Measurements from ENCODE around the gene TRPM6.

The TRPM6 gene

DNA sequence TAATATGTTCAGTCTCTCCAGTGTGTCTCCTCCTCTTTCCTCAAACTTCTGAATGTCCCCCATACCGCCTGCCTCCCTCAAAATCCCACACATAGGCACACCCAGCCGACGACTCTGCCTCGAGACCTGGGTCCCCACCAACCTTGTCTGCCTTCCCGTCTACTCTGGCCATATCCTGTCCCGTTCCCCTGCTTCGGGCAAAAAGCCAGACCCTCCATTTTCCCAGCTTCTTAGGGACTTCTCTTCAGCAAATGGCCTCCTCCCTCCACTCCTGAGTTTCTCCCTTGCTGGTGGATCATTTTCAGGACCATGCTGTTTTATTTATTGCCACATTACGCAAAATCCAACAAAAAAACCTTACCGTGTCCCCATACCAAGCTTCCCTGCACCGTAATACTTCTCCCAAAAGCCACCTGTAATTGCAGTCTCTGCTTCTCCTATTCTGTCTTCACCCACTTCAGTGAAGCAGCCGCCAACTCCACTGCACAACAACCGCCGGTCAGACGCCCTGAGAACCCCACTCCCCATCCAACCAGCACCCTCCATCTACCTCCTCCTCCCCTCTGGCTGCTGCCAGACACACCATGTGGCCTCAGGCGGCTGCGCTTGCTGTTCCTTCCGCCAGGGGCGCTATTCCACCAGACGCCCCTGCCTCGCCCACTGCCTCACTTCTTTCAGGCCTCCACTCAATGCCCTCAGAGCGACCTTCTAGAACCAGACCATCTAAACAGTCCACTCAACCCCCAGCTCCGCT lies 117.0 kb downstream of the TRPM6 start:
- Histone ChIP-seq H3K79me2 (ENCODE audit: insufficient read depth, low read length) (no peaks in the 10 kb centered on the region), H3K4me2 (ENCODE audit: insufficient read depth, low read length) (no peak overlapping the region), H3K9ac (ENCODE audit: low read depth, low read length) (no peak overlapping the region), H3K4me3 (ENCODE audit: low read depth in 1 of 2, low read length in 2 of 2) (no peak overlapping the region), H3K4me1 (ENCODE audit: insufficient read depth, low read length) (no peaks in the 10 kb centered on the region), H3K36me3 (ENCODE audit: insufficient read depth, low read length) (no peaks in the 10 kb centered on the region), H3K9me3 (ENCODE audit: insufficient read depth, low read length, severe bottlenecking) (no peaks in the 10 kb centered on the region), H3K27me3 (ENCODE audit: insufficient read depth, low read length, poor library complexity) (no peaks in the 10 kb centered on the region), H2AFZ (ENCODE audit: low read depth, low read length) (no peak overlapping the region), H3K27ac (ENCODE audit: low read length) (no peak overlapping the region), H4K20me1 (ENCODE audit: insufficient read depth, low read length) (no peaks in the 10 kb centered on the region)
- ATAC-seq (ENCODE audit: insufficient read depth, low read depth) (peak; percentile 77), DNase-seq (peak; percentile 46)
- TF ChIP-seq, protein P1, sequence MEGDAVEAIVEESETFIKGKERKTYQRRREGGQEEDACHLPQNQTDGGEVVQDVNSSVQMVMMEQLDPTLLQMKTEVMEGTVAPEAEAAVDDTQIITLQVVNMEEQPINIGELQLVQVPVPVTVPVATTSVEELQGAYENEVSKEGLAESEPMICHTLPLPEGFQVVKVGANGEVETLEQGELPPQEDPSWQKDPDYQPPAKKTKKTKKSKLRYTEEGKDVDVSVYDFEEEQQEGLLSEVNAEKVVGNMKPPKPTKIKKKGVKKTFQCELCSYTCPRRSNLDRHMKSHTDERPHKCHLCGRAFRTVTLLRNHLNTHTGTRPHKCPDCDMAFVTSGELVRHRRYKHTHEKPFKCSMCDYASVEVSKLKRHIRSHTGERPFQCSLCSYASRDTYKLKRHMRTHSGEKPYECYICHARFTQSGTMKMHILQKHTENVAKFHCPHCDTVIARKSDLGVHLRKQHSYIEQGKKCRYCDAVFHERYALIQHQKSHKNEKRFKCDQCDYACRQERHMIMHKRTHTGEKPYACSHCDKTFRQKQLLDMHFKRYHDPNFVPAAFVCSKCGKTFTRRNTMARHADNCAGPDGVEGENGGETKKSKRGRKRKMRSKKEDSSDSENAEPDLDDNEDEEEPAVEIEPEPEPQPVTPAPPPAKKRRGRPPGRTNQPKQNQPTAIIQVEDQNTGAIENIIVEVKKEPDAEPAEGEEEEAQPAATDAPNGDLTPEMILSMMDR (IDR thresholded peaks at IDR 0.05; ENCODE audit: borderline replicate concordance, extremely low read depth, low read length, poor library complexity, severe bottlenecking), result peak; percentile 51
- no peak for TF ChIP-seq EZH2 (IDR thresholded peaks at IDR 0.05; ENCODE audit: borderline replicate concordance, low read depth, low read length, severe bottlenecking)

DNA sequence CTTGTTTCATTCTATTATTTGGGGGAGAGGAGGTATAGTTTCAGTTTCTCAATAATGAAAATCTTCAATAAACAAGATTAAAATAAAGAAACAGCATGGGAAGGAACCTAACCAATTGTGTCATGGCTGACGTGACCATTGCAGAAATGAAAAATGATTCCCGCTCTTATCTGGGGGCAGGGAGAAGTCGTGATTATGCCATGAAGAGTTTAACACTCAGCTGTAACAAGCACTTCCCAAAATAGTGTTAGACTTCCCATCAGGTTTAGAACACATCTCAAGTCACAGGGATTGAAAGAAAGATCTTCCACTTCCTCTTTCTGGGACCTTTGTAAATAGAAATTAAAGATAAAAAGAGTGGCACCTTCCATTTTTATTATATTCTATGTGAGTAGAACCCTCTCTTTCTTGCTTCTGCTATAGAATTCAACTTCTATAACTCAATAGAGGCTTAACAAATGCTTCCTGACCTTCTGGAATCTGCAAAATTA lies 122.2 kb downstream of the TRPM6 start:
- Histone ChIP-seq H3K4me1 (ENCODE audit: insufficient read depth, low read length) (no peaks in the 10 kb centered on the region), H3K79me2 (ENCODE audit: insufficient read depth, low read length) (no peaks in the 10 kb centered on the region), H3K4me3 (ENCODE audit: low read depth in 1 of 2, low read length in 2 of 2) (no peak overlapping the region), H4K20me1 (ENCODE audit: insufficient read depth, low read length) (no peaks in the 10 kb centered on the region), H3K27me3 (ENCODE audit: insufficient read depth, low read length, poor library complexity) (no peaks in the 10 kb centered on the region), H3K27ac (ENCODE audit: low read length) (no peak overlapping the region), H2AFZ (ENCODE audit: low read depth, low read length) (no peak overlapping the region), H3K36me3 (ENCODE audit: insufficient read depth, low read length) (no peaks in the 10 kb centered on the region), H3K9me3 (ENCODE audit: insufficient read depth, low read length, severe bottlenecking) (no peaks in the 10 kb centered on the region), H3K4me2 (ENCODE audit: insufficient read depth, low read length) (no peak overlapping the region), H3K9ac (ENCODE audit: low read depth, low read length) (no peak overlapping the region)
- ATAC-seq (ENCODE audit: insufficient read depth, low read depth) (no peak), DNase-seq (no peak)
- TF ChIP-seq EZH2 (IDR thresholded peaks at IDR 0.05; ENCODE audit: borderline replicate concordance, low read depth, low read length, severe bottlenecking), result no peak
- TF ChIP-seq, protein P1 (IDR thresholded peaks at IDR 0.05; ENCODE audit: borderline replicate concordance, extremely low read depth, low read length, poor library complexity, severe bottlenecking), result no peak

DNA sequence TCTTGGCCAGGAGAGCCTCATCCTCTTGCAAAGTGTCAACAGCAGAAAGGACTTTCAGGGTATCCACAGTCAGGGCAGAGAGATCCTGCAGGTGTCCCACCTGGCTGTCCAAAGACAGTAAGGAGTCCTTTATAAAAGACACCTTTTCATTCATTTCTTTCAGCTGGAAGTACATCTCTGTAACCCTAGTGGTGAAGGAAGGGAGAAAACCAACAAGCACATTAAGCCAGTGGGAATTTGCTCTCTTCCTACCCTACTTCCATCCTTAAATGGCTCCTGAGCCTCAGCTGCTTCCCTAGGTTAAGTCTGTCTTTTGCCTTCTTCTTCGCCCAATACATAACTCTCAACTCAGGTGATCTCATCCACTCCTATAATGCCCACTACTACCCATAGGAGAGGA lies 124.8 kb downstream of the TRPM6 start:
- H3K9ac ChIP-seq (ENCODE audit: low read depth, low read length), result no peak overlapping the region
- no peaks in the 10 kb centered on the region for H3K79me2 ChIP-seq (ENCODE audit: insufficient read depth, low read length)
- no peak overlapping the region for H2AFZ ChIP-seq (ENCODE audit: low read depth, low read length)
- H3K27me3 ChIP-seq (ENCODE audit: insufficient read depth, low read length, poor library complexity), result no peaks in the 10 kb centered on the region
- H4K20me1 ChIP-seq (ENCODE audit: insufficient read depth, low read length), result no peaks in the 10 kb centered on the region
- no peak overlapping the region for H3K4me3 ChIP-seq (ENCODE audit: low read depth in 1 of 2, low read length in 2 of 2)
- no peak for ATAC-seq (ENCODE audit: insufficient read depth, low read depth)
- no peak overlapping the region for H3K4me2 ChIP-seq (ENCODE audit: insufficient read depth, low read length)
- H3K9me3 ChIP-seq (ENCODE audit: insufficient read depth, low read length, severe bottlenecking), result no peaks in the 10 kb centered on the region
- DNase-seq, result no peak
- TF ChIP-seq, protein P1 (IDR thresholded peaks at IDR 0.05; ENCODE audit: borderline replicate concordance, extremely low read depth, low read length, poor library complexity, severe bottlenecking), result no peak
- no peak for TF ChIP-seq EZH2 (IDR thresholded peaks at IDR 0.05; ENCODE audit: borderline replicate concordance, low read depth, low read length, severe bottlenecking)
- H3K4me1 ChIP-seq (ENCODE audit: insufficient read depth, low read length), result no peaks in the 10 kb centered on the region
- no peak overlapping the region for H3K27ac ChIP-seq (ENCODE audit: low read length)
- H3K36me3 ChIP-seq (ENCODE audit: insufficient read depth, low read length), result no peaks in the 10 kb centered on the region
